NCI-H2196 treated with DMSO at 0.1 percent for 48 hours (cell line): ENCODE measurements around the gene WWOX.

Experiments
- DNase-seq: peaks from one replicate; lab custom pipeline; 2025; ENCODE audit not compliant: unreplicated experiment; lab: John Stamatoyannopoulos, UW

WWOX gene

GRCh38 chr16:78746718-78747117 is 647.3 kb downstream of the WWOX start:
- no peak for DNase-seq

GRCh38 chr16:78748220-78748929 is 648.9 kb downstream of the WWOX start:
- peak; percentile 49 for DNase-seq

DNA sequence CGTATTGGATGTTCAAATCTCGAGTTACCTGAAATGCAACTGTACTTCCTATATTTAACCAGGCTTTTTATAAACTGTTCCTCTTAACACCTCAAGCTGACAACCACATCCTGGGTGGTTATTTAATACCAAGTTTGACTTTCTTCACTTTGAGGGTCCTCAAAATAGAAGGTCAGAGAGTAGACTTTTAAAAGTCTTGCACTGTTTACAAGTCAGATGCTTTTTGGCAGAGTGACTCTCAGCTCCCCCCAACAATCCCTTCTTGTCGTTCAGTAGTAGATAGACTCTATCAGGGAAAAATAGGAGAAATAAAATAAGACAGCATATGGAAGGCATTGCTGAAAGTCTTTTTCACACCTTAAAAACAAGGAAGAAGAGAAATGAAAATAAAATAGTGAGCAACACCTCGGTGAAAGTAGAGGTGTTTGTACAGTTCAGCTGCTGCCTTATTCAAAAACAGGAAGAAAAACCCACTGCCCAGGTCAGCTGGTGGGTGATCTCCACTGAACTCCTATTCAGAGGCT is 650.4 kb downstream of the WWOX start:
- no peak for DNase-seq

GRCh38 chr16:78750611-78751010 is 651.2 kb downstream of the WWOX start:
- DNase-seq = no peak

- DNase-seq = no peak
Observed at GRCh38 chr16:78751601-78752000, 652.1 kb downstream of the WWOX start.

- no peak for DNase-seq
Observed at GRCh38 chr16:78754713-78755112, 655.3 kb downstream of the WWOX start.

DNA sequence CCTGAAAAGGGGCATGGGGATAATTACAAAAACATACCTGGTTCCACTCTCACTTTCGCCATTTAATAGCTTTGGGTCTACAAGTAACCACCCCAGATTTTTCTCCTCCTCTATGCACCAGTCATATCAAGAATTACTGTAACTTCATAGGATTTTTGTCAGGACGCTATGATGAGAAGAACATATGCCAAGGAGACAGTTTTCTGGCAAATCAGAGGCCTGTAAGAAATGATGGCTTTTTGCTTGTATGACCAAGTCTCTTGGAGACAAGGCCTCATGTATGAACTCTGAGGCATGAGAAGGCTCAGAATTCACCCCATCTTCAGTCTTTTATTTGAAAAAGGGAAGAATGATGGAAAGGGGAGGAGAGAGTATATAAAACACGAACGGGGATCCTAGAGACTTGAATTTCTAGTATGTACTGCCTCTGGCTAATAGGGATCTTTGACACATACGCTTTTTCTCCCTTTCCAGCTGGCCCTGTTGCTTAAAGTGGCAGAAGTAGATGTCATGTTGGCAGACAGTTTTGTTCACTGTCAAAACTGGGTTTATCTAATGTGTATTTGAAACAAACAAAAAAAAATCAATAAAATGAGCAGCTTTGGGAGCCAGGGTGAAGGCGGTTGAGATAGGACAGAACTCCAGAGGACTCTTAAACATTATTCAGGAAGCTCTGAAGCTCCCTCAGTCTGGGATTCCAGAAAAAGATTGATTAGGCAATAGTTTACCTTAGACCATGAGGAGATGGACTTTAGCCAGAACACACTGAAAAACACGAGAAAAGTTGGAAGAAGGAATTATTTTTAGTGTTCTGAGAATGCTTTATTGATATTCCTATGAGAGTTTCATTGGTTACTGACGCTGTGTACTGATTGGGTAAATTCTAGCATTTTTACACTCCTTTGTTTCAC is 656.6 kb downstream of the WWOX start:
- DNase-seq = no peak

GRCh38 chr16:78759596-78759995 is 660.1 kb downstream of the WWOX start:
- DNase-seq = no peak

DNA sequence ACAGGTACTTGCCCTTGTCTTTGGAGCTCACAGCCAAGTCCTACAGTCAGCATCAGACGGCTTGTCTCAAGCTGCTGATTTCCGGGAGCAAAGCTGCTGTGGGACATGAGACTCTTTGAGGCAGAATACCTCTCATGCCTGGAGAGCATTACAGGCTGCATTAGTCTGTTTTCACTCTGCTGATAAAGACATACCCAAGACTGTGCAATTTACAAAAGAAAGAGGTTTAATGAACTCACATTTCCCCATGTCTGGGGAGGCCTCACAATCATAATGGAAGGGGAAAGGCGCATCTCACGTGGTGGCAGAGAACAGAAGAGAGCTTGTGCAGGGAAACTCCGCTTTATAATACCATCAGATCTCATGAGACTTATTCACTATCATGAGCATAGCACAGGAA is 661.2 kb downstream of the WWOX start:
- DNase-seq = no peak

- DNase-seq = no peak
Observed at GRCh38 chr16:78761427-78761826, 662.0 kb downstream of the WWOX start.

GRCh38 chr16:78762222-78762621 is 662.8 kb downstream of the WWOX start:
- DNase-seq = no peak

- no peak for DNase-seq
Observed at GRCh38 chr16:78763821-78764440, 664.5 kb downstream of the WWOX start.

DNA sequence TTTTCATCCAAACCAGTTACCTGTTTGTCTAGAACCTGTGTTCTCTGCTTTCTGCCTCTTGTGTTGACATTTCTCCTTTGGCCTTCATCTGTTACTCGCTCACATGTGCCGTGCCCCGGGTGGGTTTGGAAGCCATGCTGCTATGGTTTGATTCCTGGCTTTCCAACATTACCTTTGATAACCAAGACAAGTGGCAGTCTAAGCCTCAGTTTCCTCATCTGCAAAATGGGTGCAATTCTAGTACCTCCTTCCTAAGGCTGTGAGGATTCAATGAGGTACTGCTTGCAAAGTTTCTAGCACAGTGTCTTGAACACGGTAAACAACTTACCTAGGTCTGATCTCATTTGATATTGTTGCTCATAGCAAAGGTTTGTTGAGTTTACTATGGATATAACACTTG is 665.0 kb downstream of the WWOX start:
- DNase-seq = no peak

DNA sequence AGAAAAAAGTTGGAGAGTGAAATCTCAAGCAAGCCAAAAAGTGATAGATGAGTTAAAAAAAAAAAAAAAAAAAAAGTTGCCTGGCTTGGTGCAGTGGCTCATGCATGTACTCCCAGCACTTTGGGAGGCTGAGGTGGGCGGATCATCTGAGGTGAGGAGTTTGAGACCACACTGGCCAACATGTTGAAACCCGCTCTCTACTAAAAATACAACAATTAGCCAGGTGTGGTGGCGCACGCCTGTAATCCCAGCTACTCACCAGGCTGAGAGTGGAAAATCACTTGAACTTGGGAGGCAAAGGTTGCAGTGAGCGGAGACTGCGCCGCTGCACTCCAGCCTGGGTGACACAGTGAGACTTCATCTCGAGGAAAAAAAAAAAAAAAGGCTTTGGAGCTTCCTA is 668.8 kb downstream of the WWOX start:
- no peak for DNase-seq

DNA sequence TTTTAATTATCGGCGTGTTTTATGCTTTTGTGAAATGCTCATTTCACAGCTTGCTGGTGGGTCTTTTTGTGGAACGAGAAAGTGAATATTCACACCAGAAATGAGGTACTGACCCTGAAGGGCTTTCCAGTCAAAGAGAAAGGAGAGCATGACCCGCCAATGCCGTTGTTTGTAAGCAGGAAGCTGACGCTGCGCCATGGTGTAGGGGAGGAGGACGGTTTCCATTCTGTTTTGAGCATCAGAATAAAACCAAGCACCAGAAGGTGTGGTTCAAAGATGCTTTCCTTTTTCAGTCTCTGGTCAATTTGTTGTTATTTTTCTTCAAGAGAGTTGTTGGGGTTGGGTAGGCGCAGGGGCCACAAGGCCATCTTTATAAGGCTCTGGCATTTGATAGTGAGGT is 669.3 kb downstream of the WWOX start:
- no peak for DNase-seq

- no peak for DNase-seq
Observed at GRCh38 chr16:78770353-78771091, 671.1 kb downstream of the WWOX start.

- DNase-seq = no peak
Observed at GRCh38 chr16:78773291-78773702, 673.8 kb downstream of the WWOX start.

DNA sequence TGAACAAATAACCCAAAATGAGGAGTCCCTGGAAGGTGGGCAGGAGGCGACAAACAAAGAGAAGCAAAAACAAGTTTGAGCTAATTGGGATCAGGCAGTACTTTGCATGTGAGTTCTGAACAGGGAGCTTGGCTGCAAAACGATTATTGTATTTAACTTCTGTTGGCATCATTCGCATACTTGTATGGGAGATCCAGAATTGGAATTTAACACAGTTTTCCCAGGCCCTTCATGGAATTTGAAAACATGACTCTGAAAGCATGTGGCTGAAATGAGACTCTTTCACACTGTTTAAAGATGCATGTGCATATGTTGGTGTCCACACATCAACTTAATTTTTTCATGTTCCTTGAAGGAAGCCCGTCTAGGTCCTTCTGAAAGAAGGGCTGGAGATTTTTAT is 674.3 kb downstream of the WWOX start:
- no peak for DNase-seq

DNA sequence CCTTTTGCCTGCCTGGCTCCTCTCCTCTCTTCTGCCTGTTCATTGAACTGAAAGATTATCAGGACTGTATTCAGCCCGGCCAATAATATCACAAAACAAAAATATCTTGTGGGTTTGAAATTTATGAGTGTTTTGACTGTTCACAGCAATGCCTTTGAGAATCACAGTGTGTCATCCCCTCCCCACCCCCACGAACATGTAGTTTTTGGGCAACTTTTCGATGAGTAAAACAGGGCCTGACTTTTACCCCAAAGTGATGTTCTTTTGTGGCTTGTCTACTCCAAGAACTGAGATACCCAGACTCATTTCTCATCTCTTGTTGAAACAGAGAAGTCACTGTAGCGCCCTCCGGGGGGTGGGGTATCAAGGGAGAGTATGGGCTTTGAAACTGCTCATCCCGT is 675.7 kb downstream of the WWOX start:
- no peak for DNase-seq

DNA sequence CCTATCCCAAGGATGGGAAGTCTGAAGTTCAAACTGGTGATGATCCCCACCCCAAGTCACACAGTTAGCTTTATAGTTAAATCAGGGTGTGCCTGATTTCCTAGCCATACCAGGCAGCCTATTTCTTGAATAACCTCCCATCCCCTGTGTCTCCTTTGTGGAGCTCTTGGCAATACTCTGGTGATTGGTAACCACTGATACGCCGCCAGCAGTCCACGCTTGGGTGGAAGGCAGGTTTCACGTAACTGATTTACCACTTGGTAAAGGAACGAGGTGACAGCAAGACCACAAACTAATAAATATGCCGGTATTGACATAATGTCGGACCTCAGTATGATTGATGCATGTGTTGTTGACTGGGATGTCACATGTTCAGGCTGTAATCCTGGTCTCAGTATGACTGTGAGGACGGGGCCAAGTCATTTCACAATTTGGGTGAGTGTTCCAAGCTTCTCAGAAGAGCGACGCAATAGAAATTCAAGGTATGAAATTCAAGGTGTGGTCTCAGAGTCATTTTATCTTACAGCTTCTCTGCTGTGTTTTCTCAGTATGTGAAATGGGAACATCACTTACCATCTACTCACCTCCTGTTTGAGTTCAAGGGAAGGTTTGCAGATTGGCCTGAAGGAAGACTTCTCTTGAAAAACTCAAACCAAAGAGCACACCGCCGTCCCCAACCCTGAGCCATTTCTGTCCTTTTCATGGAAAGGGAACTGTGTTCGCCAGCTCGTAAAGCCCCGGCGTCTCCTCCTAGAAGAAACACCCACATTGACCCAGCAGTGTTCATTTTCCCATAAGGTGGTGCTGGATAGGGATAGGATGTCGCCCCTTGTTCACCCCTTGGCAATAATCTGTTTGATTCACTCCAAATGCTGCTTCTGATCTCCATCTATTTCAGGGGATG is 678.9 kb downstream of the WWOX start:
- DNase-seq = no peak
